Keratinocyte (primary cell): Measurements from ENCODE around the gene OSBPL10. TPM values are rescaled to one million over a fixed set of nuclear protein-coding genes. Genes with fewer than 3 reads are reported as not detected.

Experiments used
- DNase-seq: peaks from one replicate; pipeline ENCODE4 v3.0.0-alpha.2; 2011; ENCODE audit warnings: low read depth, missing footprints, low spot score
- FAIRE-seq: peaks from 2 replicates; lab custom pipeline; 2011; peaks lifted over from hg19 to GRCh38; lab: Jason Lieb, UNC
- H2AFZ ChIP-seq: 2 replicates; pipeline ENCODE4 v1.6.0; 2012; ENCODE audit warnings: low read length, control low read depth, inconsistent platforms; ENCODE audit not compliant: control insufficient read depth
- H3K27ac ChIP-seq: 2 replicates; pipeline ENCODE4 v1.5.1; 2011; ENCODE audit warnings: low read length; ENCODE audit not compliant: control insufficient read depth, insufficient read depth
- H3K27me3 ChIP-seq: 3 replicates; pipeline ENCODE4 v1.6.0; 2011; ENCODE audit warnings: low read length; ENCODE audit not compliant: control insufficient read depth, insufficient read depth; ENCODE audit errors: extremely low read depth
- H3K36me3 ChIP-seq, 2 experiments: 2 replicates in 1 of 2; 3 replicates in 1 of 2; pipeline ENCODE4 v1.5.1; 2011; ENCODE audit warnings: low read length in 2 of 2, mild to moderate bottlenecking in 1 of 2; ENCODE audit not compliant: control insufficient read depth in 2 of 2, insufficient read depth in 2 of 2; ENCODE audit errors: extremely low read depth in 1 of 2
- H3K4me1 ChIP-seq: 3 replicates; pipeline ENCODE4 v1.5.1; 2011; ENCODE audit warnings: low read length; ENCODE audit not compliant: control insufficient read depth, insufficient read depth; ENCODE audit errors: extremely low read depth
- H3K4me2 ChIP-seq: 3 replicates; pipeline ENCODE4 v1.6.0; 2011; ENCODE audit warnings: low read depth, low read length; ENCODE audit not compliant: control insufficient read depth, insufficient read depth; ENCODE audit errors: extremely low read depth
- H3K4me3 ChIP-seq, 3 experiments: fragments of 200-600 bp in 1 of 3; sonication (generic) in 1 of 3; 2 replicates in 2 of 3; 3 replicates in 1 of 3; pipeline ENCODE4 v1.5.1; 2011 to 2016; ENCODE audit warnings: low read length in 3 of 3, mild to moderate bottlenecking in 3 of 3, control low read depth in 2 of 3, inconsistent platforms in 1 of 3, low read depth in 1 of 3, mixed read lengths in 1 of 3, mixed run types in 1 of 3, moderate library complexity in 1 of 3; ENCODE audit not compliant: control insufficient read depth in 2 of 3, insufficient read depth in 2 of 3; ENCODE audit errors: extremely low read depth in 1 of 3
- H3K79me2 ChIP-seq: 2 replicates; pipeline ENCODE4 v1.6.0; 2012; ENCODE audit warnings: low read length; ENCODE audit not compliant: control insufficient read depth, insufficient read depth
- H3K9ac ChIP-seq: 3 replicates; pipeline ENCODE4 v1.6.0; 2011; ENCODE audit warnings: low read length; ENCODE audit not compliant: control insufficient read depth, insufficient read depth; ENCODE audit errors: extremely low read depth
- H3K9me1 ChIP-seq: 3 replicates; pipeline ENCODE4 v1.6.0; 2011; ENCODE audit warnings: low read length; ENCODE audit not compliant: control insufficient read depth, insufficient read depth; ENCODE audit errors: extremely low read depth
- H3K9me3 ChIP-seq: 2 replicates; pipeline ENCODE4 v1.5.1; 2012; ENCODE audit warnings: low read depth, low read length; ENCODE audit not compliant: control insufficient read depth
- H4K20me1 ChIP-seq: 3 replicates; pipeline ENCODE4 v1.6.0; 2011; ENCODE audit warnings: low read length; ENCODE audit not compliant: control insufficient read depth, insufficient read depth; ENCODE audit errors: extremely low read depth
- CTCF ChIP-seq, 3 experiments: IDR thresholded peaks in 1 of 3; conservative IDR thresholded peaks in 1 of 3; optimal IDR thresholded peaks in 1 of 3; 2 replicates in 2 of 3; 3 replicates in 1 of 3; pipeline versions ENCODE3 to v1.5.1; 2011; ENCODE audit warnings: low read length in 3 of 3, mild to moderate bottlenecking in 3 of 3, moderate library complexity in 2 of 3, control low read depth in 1 of 3, inconsistent platforms in 1 of 3; ENCODE audit not compliant: insufficient read depth in 2 of 3; ENCODE audit errors: extremely low read depth in 1 of 3
- EZH2 ChIP-seq: IDR thresholded peaks from one replicate; pipeline ENCODE4 v1.6.1; 2012; ENCODE audit warnings: inconsistent platforms, mild to moderate bottlenecking, low read length, moderate library complexity
- dilution Hi-C: fragments of 300-500 bp; cut with MboI; formaldehyde crosslinking; loops from one replicate; pipeline ENCODE4 v1.7.0; 2020; ENCODE audit warnings: low sequenced_read_pairs; ENCODE audit not compliant: extremely low pct_ligation_motif_present
- polyA plus RNA-seq, 5 experiments: library from polyadenylated mRNA; depleted of rRNA in 3 of 5; stranded (reverse) in 3 of 5; stranded (forward) in 1 of 5; unstranded in 1 of 5; fragments of >200 nt; gene quantifications; 1 replicate in 1 of 5; 2 replicates in 3 of 5; 3 replicates in 1 of 5; pipeline versions ENCODE4 v1.2.1 to v1.2.3, GENCODE V29; 2011 to 2012; ENCODE audit warnings: missing spikeins in 2 of 5, low read depth in 1 of 5, low replicate concordance in 1 of 5

The OSBPL10 gene
- polyA plus RNA-seq, 1 donor (not counting 4 experiments of a cell fraction or from before 2014, with no cell fraction given) = 50.1 TPM

- Histone ChIP-seq H3K36me3 (peaks cover 0 to 1% of the 10 kb centered on the region in 2 experiments), H3K79me2 (no peaks in the 10 kb centered on the region), H4K20me1 (no peaks in the 10 kb centered on the region), H3K9me1 (no peaks in the 10 kb centered on the region), H3K27me3 (no peaks in the 10 kb centered on the region), H3K4me1 (peaks cover 16% of the 10 kb centered on the region), H2AFZ (no peak overlapping the region), H3K9ac (no peak overlapping the region), H3K4me2 (no peak overlapping the region), H3K4me3 (no peak overlapping the region), H3K27ac (no peak overlapping the region), H3K9me3 (no peaks in the 10 kb centered on the region)
- TF ChIP-seq CTCF (optimal IDR thresholded peaks at IDR 0.05 in 1 of 3, IDR thresholded peaks at IDR 0.05 in 1 of 3, conservative IDR thresholded peaks at IDR 0.05 in 1 of 3; ENCODE audit: extremely low read depth in 1 of 3, insufficient read depth in 2 of 3, low read length in 3 of 3) (no peak), EZH2 (no peak)
- dilution Hi-C loops = no loop called here
- FAIRE-seq (peak; percentile 44), DNase-seq (no peak)
Observed at GRCh38 chr3:31635545-31635944, 345.5 kb downstream of the OSBPL10 start.

GRCh38 chr3:31634476-31634875 is 346.6 kb downstream of the OSBPL10 start:
- Histone ChIP-seq H3K4me3 (no peak overlapping the region), H3K9ac (no peak overlapping the region), H3K9me3 (no peaks in the 10 kb centered on the region), H3K4me2 (peak overlapping the region; percentile 29), H4K20me1 (no peaks in the 10 kb centered on the region), H3K27me3 (no peaks in the 10 kb centered on the region), H3K27ac (peak overlapping the region; percentile 28), H3K36me3 (peaks cover 0 to 4% of the 10 kb centered on the region in 2 experiments), H3K79me2 (no peaks in the 10 kb centered on the region), H3K4me1 (peaks cover 16% of the 10 kb centered on the region), H3K9me1 (no peaks in the 10 kb centered on the region), H2AFZ (no peak overlapping the region)
- dilution Hi-C loops = no loop called here
- FAIRE-seq (peak; percentile 84), DNase-seq (no peak)
- TF ChIP-seq EZH2 (no peak), CTCF (optimal IDR thresholded peaks at IDR 0.05 in 1 of 3, IDR thresholded peaks at IDR 0.05 in 1 of 3, conservative IDR thresholded peaks at IDR 0.05 in 1 of 3; ENCODE audit: extremely low read depth in 1 of 3, insufficient read depth in 2 of 3, low read length in 3 of 3) (no peak)
